Spleen (tissue), 11 donors: ENCODE data around the gene SNRPE. TPM values are rescaled to one million over a fixed set of nuclear protein-coding genes. Genes with fewer than 3 reads are reported as not detected.

Experiments used
- DNase-seq: peaks from one replicate; pipeline ENCODE4 v3.0.0-alpha.2; 2020
- H3K27ac ChIP-seq, 8 donors: fragments of 200-600 bp; sonication (generic) in 7 of 8; 1 replicate in 4 of 8; 2 replicates in 4 of 8; pipeline versions ENCODE4 v1.5.0 to v1.8.0; 2016 to 2021; ENCODE audit warnings: inconsistent platforms in 4 of 8, mild to moderate bottlenecking in 4 of 8, moderate library complexity in 1 of 8
- H3K27me3 ChIP-seq, 7 donors: fragments of 200-600 bp; sonication (generic) in 6 of 7; replicated peaks in 1 of 7; 1 replicate in 4 of 7; 2 replicates in 3 of 7; pipeline versions ENCODE4 v1.5.0 to v1.8.0; 2016 to 2021; ENCODE audit warnings: inconsistent platforms in 3 of 7, mild to moderate bottlenecking in 1 of 7
- H3K36me3 ChIP-seq, 6 donors: fragments of 200-600 bp; sonication (generic) in 5 of 6; 1 replicate in 4 of 6; 2 replicates in 2 of 6; pipeline versions ENCODE4 v1.5.0 to v1.8.0; 2016 to 2021; ENCODE audit warnings: inconsistent platforms in 2 of 6
- H3K4me1 ChIP-seq, 6 donors: fragments of 200-600 bp; sonication (generic) in 5 of 6; 1 replicate in 3 of 6; 2 replicates in 3 of 6; pipeline versions ENCODE4 v1.5.0 to v1.8.0; 2016 to 2021; ENCODE audit warnings: inconsistent platforms in 3 of 6
- H3K4me3 ChIP-seq, 8 donors: fragments of 200-600 bp; sonication (generic) in 7 of 8; 1 replicate in 4 of 8; 2 replicates in 4 of 8; pipeline versions ENCODE4 v1.5.0 to v1.8.0; 2016 to 2021; ENCODE audit warnings: inconsistent platforms in 4 of 8, mild to moderate bottlenecking in 4 of 8, moderate library complexity in 2 of 8
- H3K9me3 ChIP-seq, 8 donors: fragments of 200-600 bp; sonication (generic) in 7 of 8; 1 replicate in 4 of 8; 2 replicates in 4 of 8; pipeline versions ENCODE4 v1.5.0 to v1.8.0; 2016 to 2021; ENCODE audit warnings: inconsistent platforms in 4 of 8
- POLR2A ChIP-seq, 3 donors: fragments of 450-650 bp; IDR thresholded peaks; one replicate each; pipeline ENCODE4 v1.5.1; 2017; ENCODE audit warnings: antibody characterized with exemption in 3 of 3, mild to moderate bottlenecking in 1 of 3
- POLR2AphosphoS5 ChIP-seq, 3 donors: sonication (generic); formaldehyde crosslinking; IDR thresholded peaks; one replicate each; pipeline ENCODE4 v1.5.1; 2017; ENCODE audit warnings: antibody characterized with exemption in 3 of 3
- WGBS, 5 donors: extraction: QIAGEN DNeasy Blood & Tissue Kit in 3 of 5; methylation state at CpG; one replicate each; pipeline versions ENCODE4 v1.1.5 to v1.1.7; 2013 to 2018; 5-methylcytosine and 5-hydroxymethylcytosine counted together
- intact Hi-C: fragments of 100-400 bp; cut with DNase I; formaldehyde crosslinking; loops from one replicate; pipeline ENCODE4 v1.15.0; 2023; ENCODE audit warnings: low total_unique reads
- polyA plus RNA-seq, 3 donors: library from polyadenylated mRNA; stranded (reverse); fragments of 200-250 nt; gene quantifications; one replicate each; pipeline ENCODE4 v1.2.1, GENCODE V29; 2013
- total RNA-seq, 7 donors: library from RNA; depleted of rRNA in 3 of 7; stranded (reverse); fragments of >200 nt in 3 of 7; fragmentation: NEBNext Ultra II Directional in 4 of 7; extraction: Animal tissue kit (Norgen Biotek cat#: 25700) in 4 of 7; gene quantifications; one replicate each; pipeline versions ENCODE4 v1.1.0 to v1.2.1, GENCODE V29; 2016 to 2021
- TF ChIP-seq, protein P1 (sequence below), 11 experiments: fragments of 200-600 bp in 7 of 11; fragments of 450-650 bp in 4 of 11; sonication (generic) in 4 of 11; IDR thresholded peaks in 8 of 11; conservative IDR thresholded peaks in 3 of 11; 1 replicate in 7 of 11; 2 replicates in 4 of 11; pipeline versions ENCODE4 v1.4.0 to v1.8.0; 2016 to 2021; ENCODE audit warnings: antibody characterized with exemption in 11 of 11, inconsistent platforms in 4 of 11, mild to moderate bottlenecking in 1 of 11
- donor health status: healthy with polysubstance abuse.
- donor health status: DM: no; HTN: no; CAD: no; lungs with moderate emphysema.
- donor health status: DM: no; HTN: no; CAD: no.
- donor health status: Bipolar disorder and iron deficiency.
- donor health status: healthy.
- donor health status: DM: no; HTN: no; CAD: no.
- donor health status: DM: yes; HTN: yes; CAD: no.

Gene SNRPE
- total and polyA plus RNA-seq, 10 donors = 30.1 to 150 (median 67.2) TPM

DNA sequence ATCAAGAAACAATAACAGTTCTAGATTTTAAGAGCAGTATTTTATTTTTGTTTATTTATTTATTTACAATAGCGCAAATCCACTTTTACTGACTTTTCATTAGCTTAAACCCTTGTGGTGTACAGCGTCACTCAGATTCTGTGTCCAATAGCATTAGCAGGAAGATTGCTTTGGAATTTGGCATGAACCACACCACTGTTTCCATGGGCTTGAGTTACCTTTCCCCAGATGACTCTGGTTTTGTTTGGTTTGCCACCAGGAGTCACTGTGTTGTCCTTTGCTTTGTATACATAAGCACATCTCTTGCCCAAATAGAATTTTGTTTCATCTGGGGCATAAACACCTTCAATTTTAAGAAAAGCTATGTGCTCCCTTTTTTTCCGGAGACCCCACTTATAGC lies 25.9 kb upstream of the SNRPE start:
- Histone ChIP-seq H3K4me3 (no peak overlapping the region), H3K27me3 (no peaks in the 10 kb centered on the region), H3K36me3 (peaks cover 6 to 100% (median 98%) of the 10 kb centered on the region in 6 donors), H3K9me3 (no peaks in the 10 kb centered on the region), H3K27ac (no peak overlapping the region), H3K4me1 (peaks cover 0 to 2% (median 0%) of the 10 kb centered on the region in 6 donors)
- TF ChIP-seq POLR2AphosphoS5 (IDR thresholded peaks at IDR 0.05) = no peak
- TF ChIP-seq, protein P1, sequence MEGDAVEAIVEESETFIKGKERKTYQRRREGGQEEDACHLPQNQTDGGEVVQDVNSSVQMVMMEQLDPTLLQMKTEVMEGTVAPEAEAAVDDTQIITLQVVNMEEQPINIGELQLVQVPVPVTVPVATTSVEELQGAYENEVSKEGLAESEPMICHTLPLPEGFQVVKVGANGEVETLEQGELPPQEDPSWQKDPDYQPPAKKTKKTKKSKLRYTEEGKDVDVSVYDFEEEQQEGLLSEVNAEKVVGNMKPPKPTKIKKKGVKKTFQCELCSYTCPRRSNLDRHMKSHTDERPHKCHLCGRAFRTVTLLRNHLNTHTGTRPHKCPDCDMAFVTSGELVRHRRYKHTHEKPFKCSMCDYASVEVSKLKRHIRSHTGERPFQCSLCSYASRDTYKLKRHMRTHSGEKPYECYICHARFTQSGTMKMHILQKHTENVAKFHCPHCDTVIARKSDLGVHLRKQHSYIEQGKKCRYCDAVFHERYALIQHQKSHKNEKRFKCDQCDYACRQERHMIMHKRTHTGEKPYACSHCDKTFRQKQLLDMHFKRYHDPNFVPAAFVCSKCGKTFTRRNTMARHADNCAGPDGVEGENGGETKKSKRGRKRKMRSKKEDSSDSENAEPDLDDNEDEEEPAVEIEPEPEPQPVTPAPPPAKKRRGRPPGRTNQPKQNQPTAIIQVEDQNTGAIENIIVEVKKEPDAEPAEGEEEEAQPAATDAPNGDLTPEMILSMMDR (IDR thresholded peaks at IDR 0.05 in 8 of 11, conservative IDR thresholded peaks at IDR 0.05 in 3 of 11) = no peak
- TF ChIP-seq POLR2A (IDR thresholded peaks at IDR 0.05) = no peak
- 93 to 99% (median 99%) methylated on average over 3 of the region's 3 CpGs for WGBS, 5 donors
- no peak for DNase-seq
- intact Hi-C loops = no loop called here

DNA sequence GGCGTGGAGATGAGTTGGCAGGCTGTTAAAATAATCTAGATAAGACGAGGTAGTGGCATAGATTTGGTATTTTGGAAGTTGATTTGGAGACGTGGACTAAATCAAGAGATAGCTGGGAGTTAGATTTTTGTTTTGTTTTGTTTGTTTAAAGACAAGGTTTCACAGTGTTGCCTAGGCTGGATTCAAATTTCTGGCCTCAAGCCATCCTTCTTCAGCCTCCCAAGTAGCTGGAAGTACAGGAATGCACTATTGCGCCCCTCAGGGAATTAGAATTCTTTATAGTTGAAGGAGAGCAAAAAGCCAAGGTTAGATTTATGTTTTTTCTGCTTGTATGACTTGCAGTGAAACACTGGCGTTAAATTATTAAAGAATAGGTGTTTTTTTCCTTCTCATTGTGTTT lies 22.3 kb upstream of the SNRPE start:
- TF ChIP-seq, protein P1 (IDR thresholded peaks at IDR 0.05 in 8 of 11, conservative IDR thresholded peaks at IDR 0.05 in 3 of 11) = no peak
- TF ChIP-seq POLR2A (IDR thresholded peaks at IDR 0.05) (no peak), POLR2AphosphoS5 (IDR thresholded peaks at IDR 0.05) (no peak)
- 78 to 88% (median 83%) methylated on average over 5 of the region's 5 CpGs for WGBS, 5 donors

DNA sequence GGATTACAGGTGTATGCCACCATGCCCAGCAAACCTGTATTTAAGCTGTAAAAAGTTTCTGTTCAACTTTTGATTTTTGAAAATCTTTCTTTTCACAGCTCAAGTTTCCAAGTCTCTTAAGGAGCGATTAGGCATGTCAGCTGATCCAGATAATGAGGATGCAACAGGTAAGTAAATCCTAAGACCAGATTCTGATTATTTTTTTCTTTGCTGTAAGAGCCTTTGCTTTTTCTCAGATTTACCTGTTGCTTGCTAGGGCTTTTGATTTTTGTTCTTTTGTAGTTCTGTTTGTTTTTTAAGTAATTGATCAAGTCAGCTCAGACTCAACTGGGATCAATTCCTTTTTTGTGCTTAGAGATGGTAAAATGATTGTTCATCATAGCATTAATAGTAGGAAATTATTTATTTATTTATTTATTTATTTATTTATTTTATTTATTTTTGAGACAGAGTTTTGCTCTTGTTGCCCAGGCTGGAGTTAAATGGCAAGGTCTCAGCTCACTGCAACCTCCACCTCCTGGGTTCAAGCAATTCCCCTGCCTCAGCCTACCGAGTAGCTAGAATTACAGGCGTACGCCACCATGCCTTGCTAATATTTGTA lies 21.1 kb upstream of the SNRPE start:
- Histone ChIP-seq H3K4me1 (no peaks in the 10 kb centered on the region), H3K27ac (no peak overlapping the region), H3K27me3 (no peaks in the 10 kb centered on the region), H3K9me3 (peaks cover 0 to 5% (median 0%) of the 10 kb centered on the region in 8 donors), H3K36me3 (peaks cover 6 to 100% (median 93%) of the 10 kb centered on the region in 6 donors), H3K4me3 (no peak overlapping the region)
- no peak for TF ChIP-seq POLR2AphosphoS5 (IDR thresholded peaks at IDR 0.05)
- TF ChIP-seq, protein P1 (IDR thresholded peaks at IDR 0.05 in 8 of 11, conservative IDR thresholded peaks at IDR 0.05 in 3 of 11) = no peak
- no peak for TF ChIP-seq POLR2A (IDR thresholded peaks at IDR 0.05)
- intact Hi-C loops = no loop called here
- 96 to 99% (median 97%) methylated on average over 4 of the region's 4 CpGs for WGBS, 5 donors
- no peak for DNase-seq

More for the DNA sequence above, 22.3 kb upstream of the SNRPE start:
- Histone ChIP-seq H3K27ac (no peak overlapping the region), H3K4me3 (no peak overlapping the region), H3K9me3 (peaks cover 0 to 5% (median 0%) of the 10 kb centered on the region in 8 donors), H3K36me3 (peaks cover 6 to 100% (median 95%) of the 10 kb centered on the region in 6 donors), H3K27me3 (no peaks in the 10 kb centered on the region), H3K4me1 (no peaks in the 10 kb centered on the region)
- no peak for DNase-seq
- intact Hi-C loops = no loop called here

DNA sequence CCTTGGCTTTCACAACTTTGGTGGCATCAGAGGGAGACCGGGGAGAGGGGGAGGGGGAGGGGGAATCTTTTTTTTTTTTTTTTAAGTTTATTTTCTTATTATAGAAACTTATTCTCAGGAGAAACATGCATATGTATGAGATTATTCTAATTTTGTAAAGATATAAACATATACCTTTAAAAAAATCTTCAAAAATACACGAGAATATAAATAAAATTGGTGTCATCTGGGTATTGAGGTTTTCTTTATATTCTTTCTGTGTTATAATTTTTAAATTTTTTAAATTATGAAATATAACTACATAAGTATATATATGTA lies 18.9 kb upstream of the SNRPE start:
- Histone ChIP-seq H3K9me3 (peaks cover 0 to 5% (median 0%) of the 10 kb centered on the region in 8 donors), H3K36me3 (peaks cover 0 to 100% (median 88%) of the 10 kb centered on the region in 6 donors), H3K4me1 (no peaks in the 10 kb centered on the region), H3K27ac (no peak overlapping the region), H3K4me3 (no peak overlapping the region), H3K27me3 (no peaks in the 10 kb centered on the region)
- no peak for TF ChIP-seq POLR2A (IDR thresholded peaks at IDR 0.05)
- TF ChIP-seq, protein P1 (IDR thresholded peaks at IDR 0.05 in 8 of 11, conservative IDR thresholded peaks at IDR 0.05 in 3 of 11) = no peak
- no peak for DNase-seq
- 84 to 99% (median 87%) methylated on average over 2 of the region's 2 CpGs for WGBS, 5 donors
- intact Hi-C loops = no loop called here
